Esophagus squamous epithelium (tissue), 5 donors: ENCODE results near the gene TSPAN11. TPM values are rescaled to one million over a fixed set of nuclear protein-coding genes. Genes with fewer than 3 reads are reported as not detected.
"Not testable (repeated sequence)": the region's sequence is repeated elsewhere in the genome, so short reads cannot be mapped to it uniquely, and the experiment has no call there.

Source experiments
- DNase-seq: peaks from one replicate; lab custom pipeline; 2025; lab: John Stamatoyannopoulos, UW
- H3K27ac ChIP-seq, 4 donors: fragments of 200-600 bp; sonication (generic); one replicate each; pipeline ENCODE4 v1.5.1; 2016 to 2019; ENCODE audit warnings: mild to moderate bottlenecking in 1 of 4
- H3K27me3 ChIP-seq, 4 donors: fragments of 200-600 bp; sonication (generic); 1 replicate in 3 of 4; 2 replicates in 1 of 4; pipeline versions ENCODE4 v1.5.1 to v1.6.0; 2017 to 2021; ENCODE audit warnings: antibody characterized with exemption in 1 of 4
- H3K36me3 ChIP-seq, 3 donors: fragments of 200-600 bp; sonication (generic); one replicate each; pipeline ENCODE4 v1.5.1; 2016 to 2019
- H3K4me1 ChIP-seq, 3 donors: fragments of 200-600 bp; sonication (generic); one replicate each; pipeline ENCODE4 v1.5.1; 2017 to 2019
- H3K4me3 ChIP-seq, 4 donors: fragments of 200-600 bp; sonication (generic); 1 replicate in 3 of 4; 2 replicates in 1 of 4; pipeline ENCODE4 v1.5.1; 2016 to 2019; ENCODE audit warnings: mild to moderate bottlenecking in 2 of 4, moderate library complexity in 1 of 4
- H3K9me3 ChIP-seq, 3 donors: fragments of 200-600 bp; sonication (generic); one replicate each; pipeline ENCODE4 v1.5.1; 2016 to 2019
- POLR2A ChIP-seq, 4 donors: fragments of 450-650 bp; IDR thresholded peaks; one replicate each; pipeline ENCODE4 v1.6.1; 2017; ENCODE audit warnings: antibody characterized with exemption in 4 of 4, mild to moderate bottlenecking in 4 of 4, moderate library complexity in 3 of 4
- WGBS, 2 donors: methylation state at CpG; one replicate each; pipeline ENCODE4 v1.1.5; 2018; 5-methylcytosine and 5-hydroxymethylcytosine counted together
- intact Hi-C: fragments of 100-400 bp; cut with DNase I; formaldehyde crosslinking; loops from one replicate; pipeline ENCODE4 v1.15.0; 2022
- total RNA-seq, 4 donors: library from RNA; depleted of rRNA; stranded (reverse); fragments of >200 nt; gene quantifications; one replicate each; pipeline ENCODE4 v1.1.0, GENCODE V29; 2016
- TF ChIP-seq, protein P1 (sequence below), 6 experiments: fragments of 450-650 bp in 4 of 6; fragments of 200-600 bp in 2 of 6; sonication (generic) in 2 of 6; IDR thresholded peaks; one replicate each; pipeline ENCODE4 v1.5.1; 2016 to 2019; ENCODE audit warnings: antibody characterized with exemption in 6 of 6, mild to moderate bottlenecking in 4 of 6, moderate library complexity in 4 of 6
- donor health status: DM: yes; HTN: yes; CAD: no.

The TSPAN11 gene
- total RNA-seq, 4 donors from 2014 or later: 0.27 to 3.0 (median 1.2) TPM

DNA sequence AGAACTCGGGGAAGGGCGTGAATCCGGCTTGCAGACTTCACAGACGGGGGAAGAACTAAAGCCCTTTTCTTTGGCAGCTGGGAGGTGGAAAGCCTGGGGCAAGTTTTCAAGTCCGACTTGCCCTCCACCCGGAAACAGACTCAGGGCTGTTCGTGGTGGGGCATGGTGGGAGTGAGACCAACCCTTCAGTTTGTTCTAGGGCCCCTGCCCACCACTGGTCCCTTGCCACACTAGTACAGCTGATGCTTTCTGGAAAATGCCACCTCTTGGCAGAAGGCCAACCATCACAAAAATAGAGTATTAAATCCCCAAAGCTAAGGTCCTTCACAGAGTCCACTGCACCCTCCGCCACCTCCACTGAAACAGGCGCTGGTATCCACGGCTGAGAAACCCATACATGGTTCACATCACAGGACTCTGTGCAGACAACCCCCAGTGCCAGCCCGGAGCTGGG, 96.8 kb downstream of the TSPAN11 start:
- WGBS, 2 donors: 42 to 50% methylated on average over 5 of the region's 11 CpGs
- Histone ChIP-seq H3K27ac (no peak overlapping the region), H3K9me3 (no peaks in the 10 kb centered on the region), H3K4me3 (no peak overlapping the region), H3K4me1 (no peaks in the 10 kb centered on the region), H3K36me3 (no peaks in the 10 kb centered on the region), H3K27me3 (peaks cover 0 to 41% (median 0%) of the 10 kb centered on the region in 4 donors)
- DNase-seq: no peak
- intact Hi-C loops: no loop called here
- TF ChIP-seq, protein P1, sequence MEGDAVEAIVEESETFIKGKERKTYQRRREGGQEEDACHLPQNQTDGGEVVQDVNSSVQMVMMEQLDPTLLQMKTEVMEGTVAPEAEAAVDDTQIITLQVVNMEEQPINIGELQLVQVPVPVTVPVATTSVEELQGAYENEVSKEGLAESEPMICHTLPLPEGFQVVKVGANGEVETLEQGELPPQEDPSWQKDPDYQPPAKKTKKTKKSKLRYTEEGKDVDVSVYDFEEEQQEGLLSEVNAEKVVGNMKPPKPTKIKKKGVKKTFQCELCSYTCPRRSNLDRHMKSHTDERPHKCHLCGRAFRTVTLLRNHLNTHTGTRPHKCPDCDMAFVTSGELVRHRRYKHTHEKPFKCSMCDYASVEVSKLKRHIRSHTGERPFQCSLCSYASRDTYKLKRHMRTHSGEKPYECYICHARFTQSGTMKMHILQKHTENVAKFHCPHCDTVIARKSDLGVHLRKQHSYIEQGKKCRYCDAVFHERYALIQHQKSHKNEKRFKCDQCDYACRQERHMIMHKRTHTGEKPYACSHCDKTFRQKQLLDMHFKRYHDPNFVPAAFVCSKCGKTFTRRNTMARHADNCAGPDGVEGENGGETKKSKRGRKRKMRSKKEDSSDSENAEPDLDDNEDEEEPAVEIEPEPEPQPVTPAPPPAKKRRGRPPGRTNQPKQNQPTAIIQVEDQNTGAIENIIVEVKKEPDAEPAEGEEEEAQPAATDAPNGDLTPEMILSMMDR (IDR thresholded peaks at IDR 0.05): no peak
- TF ChIP-seq POLR2A (IDR thresholded peaks at IDR 0.05): no peak

DNA sequence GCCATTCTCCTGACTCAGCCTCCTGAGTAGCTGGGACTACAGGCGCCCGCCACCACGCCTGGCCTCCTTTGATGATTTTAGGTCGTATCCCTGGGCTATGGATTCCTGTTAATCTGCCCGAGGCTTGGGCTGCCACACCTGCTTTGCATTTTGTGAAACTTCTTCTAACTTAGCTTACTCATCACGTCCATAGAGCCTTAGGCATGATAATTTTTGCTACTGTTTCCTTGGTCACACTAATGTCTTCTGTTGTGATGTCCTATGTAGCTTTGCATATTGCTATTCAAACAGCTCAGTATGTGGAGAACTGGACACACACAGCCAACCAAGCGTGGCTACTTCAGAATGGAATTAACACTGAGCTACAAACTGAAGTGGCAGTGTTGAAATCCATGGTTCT, 99.7 kb downstream of the TSPAN11 start:
- Histone ChIP-seq H3K9me3 (no peaks in the 10 kb centered on the region), H3K4me3 (no peak overlapping the region), H3K27me3 (peaks cover 0 to 27% (median 0%) of the 10 kb centered on the region in 4 donors), H3K27ac (no peak overlapping the region), H3K4me1 (no peaks in the 10 kb centered on the region), H3K36me3 (no peaks in the 10 kb centered on the region)
- intact Hi-C loops: no loop called here
- 64 to 65% methylated on average over 7 of the region's 7 CpGs for WGBS, 2 donors
- DNase-seq: no peak
- TF ChIP-seq, protein P1 (IDR thresholded peaks at IDR 0.05): no peak
- no peak for TF ChIP-seq POLR2A (IDR thresholded peaks at IDR 0.05)

DNA sequence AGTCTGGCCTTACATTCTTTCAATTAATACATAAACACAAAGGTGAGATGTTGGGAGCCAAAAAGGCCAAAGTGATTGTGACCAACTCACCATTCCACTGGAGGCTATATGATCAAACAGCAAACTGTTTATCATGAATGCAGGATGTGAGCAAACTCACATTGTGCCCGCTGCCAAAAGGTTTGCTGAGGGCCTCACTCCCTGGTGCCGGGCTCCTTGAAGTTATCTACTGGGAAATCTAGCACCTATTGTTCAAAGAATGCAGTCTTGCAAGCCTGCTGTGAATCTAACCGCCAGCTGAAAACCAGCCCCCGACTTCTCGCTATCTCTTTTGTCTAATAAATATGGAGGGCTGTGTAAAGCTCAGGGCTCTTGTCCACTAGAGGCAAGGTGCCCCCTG, 100.5 kb downstream of the TSPAN11 start:
- H3K27ac ChIP-seq, H3K36me3 ChIP-seq, DNase-seq, H3K4me1 ChIP-seq, H3K9me3 ChIP-seq, H3K4me3 ChIP-seq, intact Hi-C loops: not testable (repeated sequence)
- WGBS, 2 donors: 87 to 95% methylated on average over 5 of the region's 5 CpGs
- peaks cover 0 to 27% (median 0%) of the 10 kb centered on the region in 4 donors for H3K27me3 ChIP-seq

DNA sequence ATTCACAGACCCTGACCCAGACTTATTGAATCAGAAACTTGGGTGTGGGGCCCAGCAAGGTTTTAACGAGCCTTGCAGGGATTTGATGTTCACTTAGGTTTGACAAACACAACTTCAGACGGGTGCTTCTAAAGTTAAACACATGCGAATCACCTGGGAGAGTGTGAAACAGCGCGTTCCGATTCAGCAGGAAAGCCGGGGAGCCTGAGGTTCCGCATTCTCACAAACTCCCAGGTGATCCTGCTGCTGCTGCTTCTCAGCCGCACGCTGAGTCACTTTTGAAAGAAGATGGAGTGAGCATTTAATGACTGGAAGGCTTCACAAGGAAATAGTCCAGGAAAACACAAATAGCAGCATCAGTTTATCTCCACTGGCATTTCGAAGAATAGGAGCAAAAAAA, 102.9 kb downstream of the TSPAN11 start:
- intact Hi-C loops: no loop called here

DNA sequence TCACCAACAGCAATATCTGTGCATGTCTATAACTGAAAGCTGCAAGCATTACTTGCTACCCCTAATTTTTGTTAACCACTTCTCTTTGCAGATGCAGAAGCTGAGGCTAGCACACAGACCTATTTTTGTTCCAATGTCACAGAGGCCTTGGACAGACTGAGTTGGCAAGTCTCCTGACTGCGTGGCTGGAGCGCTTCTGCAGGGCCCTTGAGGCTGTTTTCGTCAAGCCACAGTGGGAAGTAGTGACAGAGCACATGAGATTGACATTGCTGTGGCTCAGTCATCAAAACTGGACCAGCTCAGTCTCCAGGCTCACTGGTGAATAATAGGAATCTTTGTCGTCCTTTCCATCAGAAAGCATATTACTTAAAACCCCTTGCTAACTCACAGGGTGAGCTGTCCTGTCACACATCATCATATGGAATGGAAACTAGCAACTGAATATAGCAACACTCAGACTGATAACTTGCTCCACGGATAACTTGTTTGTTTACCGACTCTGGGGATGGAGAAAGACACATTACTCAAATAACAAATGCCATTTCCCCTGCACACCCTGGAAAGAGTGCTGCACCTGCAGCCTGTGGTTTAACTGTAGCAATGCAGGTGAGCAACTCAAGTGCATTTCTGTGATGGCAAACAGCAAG, 103.5 kb downstream of the TSPAN11 start:
- Histone ChIP-seq H3K4me1 (no peaks in the 10 kb centered on the region), H3K4me3 (no peak overlapping the region), H3K27me3 (peaks cover 0 to 26% (median 0%) of the 10 kb centered on the region in 4 donors), H3K27ac (no peak overlapping the region), H3K9me3 (no peaks in the 10 kb centered on the region), H3K36me3 (no peaks in the 10 kb centered on the region)
- no peak for DNase-seq
- intact Hi-C loops: no loop called here
- no peak for TF ChIP-seq POLR2A (IDR thresholded peaks at IDR 0.05)
- TF ChIP-seq, protein P1 (IDR thresholded peaks at IDR 0.05): no peak
- 65 to 68% methylated on average over 3 to 6 of the region's 6 CpGs for WGBS, 2 donors

More for the DNA sequence above, 102.9 kb downstream of the TSPAN11 start:
- H3K27me3 ChIP-seq: peaks cover 0 to 24% (median 0%) of the 10 kb centered on the region in 4 donors
- no peak overlapping the region for H3K4me3 ChIP-seq
- H3K9me3 ChIP-seq: no peaks in the 10 kb centered on the region
- TF ChIP-seq POLR2A (IDR thresholded peaks at IDR 0.05): no peak
- TF ChIP-seq, protein P1 (IDR thresholded peaks at IDR 0.05): no peak
- DNase-seq: no peak
- 82 to 87% methylated on average over 11 of the region's 11 CpGs for WGBS, 2 donors
- H3K4me1 ChIP-seq: no peaks in the 10 kb centered on the region
- no peaks in the 10 kb centered on the region for H3K36me3 ChIP-seq
- no peak overlapping the region for H3K27ac ChIP-seq
